ENCODE data around the gene GPR156. TPM values are rescaled to one million over a fixed set of nuclear protein-coding genes. Genes with fewer than 3 reads are reported as not detected.

GPR156 gene
- total and polyA plus RNA-seq, 2 donors (not counting 3 experiments of a cell fraction or from before 2014, with no cell fraction given) = 0.14 to 0.27 TPM

DNA sequence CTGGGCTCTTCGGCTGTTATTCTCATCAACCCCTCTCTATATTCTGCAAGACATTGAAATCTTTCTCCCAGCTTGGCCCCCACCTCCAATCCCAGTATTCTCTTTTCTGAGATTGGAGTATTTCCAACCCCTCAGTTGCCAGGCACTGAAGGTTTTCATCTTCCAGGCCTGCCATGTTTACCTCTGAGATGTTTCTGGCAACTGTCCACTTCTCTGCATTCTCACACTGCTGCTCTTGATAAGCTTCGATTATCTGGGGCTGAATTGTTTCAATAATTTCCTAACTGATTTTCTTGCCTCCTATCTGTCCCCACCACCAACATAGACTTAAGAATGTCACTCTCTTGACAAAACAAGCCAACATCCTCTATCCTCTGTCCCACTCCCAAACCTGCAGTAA is 1.4 kb upstream of the GPR156 start:
- H3K36me3 ChIP-seq (ENCODE audit: control insufficient read depth in 2 of 2, extremely low read depth in 1 of 2, insufficient read depth in 2 of 2, low read length in 2 of 2) = no peaks in the 10 kb centered on the region
- H3K9me1 ChIP-seq (replicated peaks; ENCODE audit: control insufficient read depth, extremely low read depth, insufficient read depth, low read length) = no peaks in the 10 kb centered on the region
- TF ChIP-seq, protein P1, sequence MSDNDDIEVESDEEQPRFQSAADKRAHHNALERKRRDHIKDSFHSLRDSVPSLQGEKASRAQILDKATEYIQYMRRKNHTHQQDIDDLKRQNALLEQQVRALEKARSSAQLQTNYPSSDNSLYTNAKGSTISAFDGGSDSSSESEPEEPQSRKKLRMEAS (IDR thresholded peaks at IDR 0.05; ENCODE audit: insufficient read depth, insufficient read length) = no peak
- TF ChIP-seq FOS (IDR thresholded peaks at IDR 0.05; ENCODE audit: borderline replicate concordance, insufficient read depth, low read length) = no peak
- no peak for TF ChIP-seq JUN (IDR thresholded peaks at IDR 0.05; ENCODE audit: borderline replicate concordance, insufficient read depth, insufficient read length, low read depth)
- no peak for TF ChIP-seq POLR2A (IDR thresholded peaks at IDR 0.05; ENCODE audit: low read depth, low read length)
- no peak for TF ChIP-seq GATA2 (IDR thresholded peaks at IDR 0.05; ENCODE audit: insufficient read depth, insufficient read length, low read depth, low read length)
- TF ChIP-seq, protein P2, sequence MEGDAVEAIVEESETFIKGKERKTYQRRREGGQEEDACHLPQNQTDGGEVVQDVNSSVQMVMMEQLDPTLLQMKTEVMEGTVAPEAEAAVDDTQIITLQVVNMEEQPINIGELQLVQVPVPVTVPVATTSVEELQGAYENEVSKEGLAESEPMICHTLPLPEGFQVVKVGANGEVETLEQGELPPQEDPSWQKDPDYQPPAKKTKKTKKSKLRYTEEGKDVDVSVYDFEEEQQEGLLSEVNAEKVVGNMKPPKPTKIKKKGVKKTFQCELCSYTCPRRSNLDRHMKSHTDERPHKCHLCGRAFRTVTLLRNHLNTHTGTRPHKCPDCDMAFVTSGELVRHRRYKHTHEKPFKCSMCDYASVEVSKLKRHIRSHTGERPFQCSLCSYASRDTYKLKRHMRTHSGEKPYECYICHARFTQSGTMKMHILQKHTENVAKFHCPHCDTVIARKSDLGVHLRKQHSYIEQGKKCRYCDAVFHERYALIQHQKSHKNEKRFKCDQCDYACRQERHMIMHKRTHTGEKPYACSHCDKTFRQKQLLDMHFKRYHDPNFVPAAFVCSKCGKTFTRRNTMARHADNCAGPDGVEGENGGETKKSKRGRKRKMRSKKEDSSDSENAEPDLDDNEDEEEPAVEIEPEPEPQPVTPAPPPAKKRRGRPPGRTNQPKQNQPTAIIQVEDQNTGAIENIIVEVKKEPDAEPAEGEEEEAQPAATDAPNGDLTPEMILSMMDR (IDR thresholded peaks at IDR 0.05; ENCODE audit: extremely low read depth in 1 of 2, insufficient read depth in 1 of 2, low read depth in 1 of 2, low read length in 2 of 2) = no peak
- no peak for TF ChIP-seq MYC (IDR thresholded peaks at IDR 0.05; ENCODE audit: low read depth, low read length)
- TF ChIP-seq EZH2 (IDR thresholded peaks at IDR 0.05; ENCODE audit: borderline replicate concordance, low read depth, low read length, severe bottlenecking) = no peak
- TF ChIP-seq POLR2AphosphoS5 (IDR thresholded peaks at IDR 0.05; ENCODE audit: insufficient read depth, low read depth, low read length) = no peak
- no peak overlapping the region for H2AFZ ChIP-seq (ENCODE audit: low read depth, low read length)
- ChIA-PET POLR2A (no interaction called here), CTCF (interaction anchor here (1.2 kb wide), 1 partner anchor 14 kb away, joined by 3 read pairs; no protein-coding TSS in a partner anchor)
- peaks cover 24 to 31% of the 10 kb centered on the region in 2 experiments for H3K27me3 ChIP-seq (ENCODE audit: control insufficient read depth in 2 of 2, insufficient read depth in 2 of 2, low read length in 2 of 2)
- FAIRE-seq (no peak), DNase-seq (ENCODE audit: low read depth, low spot score) (no peak)
- no peak overlapping the region for H3K27ac ChIP-seq (ENCODE audit: insufficient read depth, low read depth, low read length)
- dilution Hi-C loops (cut with MboI; ENCODE audit: extremely low pct_ligation_motif_present, low sequenced_read_pairs) (no loop called here), intact Hi-C loops (cut with micrococcal nuclease) (no loop called here)
- H3K4me3 ChIP-seq (replicated peaks in 1 of 3; ENCODE audit: insufficient read depth in 1 of 3, low read depth in 1 of 3, low read length in 3 of 3) = no peak overlapping the region
- no peak overlapping the region for H3K4me2 ChIP-seq (ENCODE audit: insufficient read depth, low read length)
- H3K9me3 ChIP-seq (replicated peaks; ENCODE audit: control insufficient read depth, insufficient read depth, low read length) = no peaks in the 10 kb centered on the region
- no peaks in the 10 kb centered on the region for H3K79me2 ChIP-seq (ENCODE audit: control insufficient read depth, insufficient read depth, low read length)
- no peaks in the 10 kb centered on the region for H4K20me1 ChIP-seq (replicated peaks; ENCODE audit: control insufficient read depth, extremely low read depth, insufficient read depth, low read length)
- BruUV-seq (replicated peaks) = no TSS peak
- peaks cover 3% of the 10 kb centered on the region for H3K4me1 ChIP-seq (ENCODE audit: control insufficient read depth, extremely low read depth, insufficient read depth, low read length)
- H3K9ac ChIP-seq (replicated peaks; ENCODE audit: extremely low read depth, insufficient read depth, low read length) = no peak overlapping the region

Measured in endothelial cell of umbilical vein (primary cell).